ENCODE data around the gene RPL39.
"Not testable (repeated sequence)": the region's sequence is repeated elsewhere in the genome, so short reads cannot be mapped to it uniquely, and the experiment has no call there.

The RPL39 gene

GRCh38 chrX:119817130-119817690, 25.8 kb upstream of the RPL39 start (continued):
- TF ChIP-seq ZNF565 (CRISPR knock-in tag; conservative IDR thresholded peaks at IDR 0.05; ENCODE audit: low read depth), result no peak
- TF ChIP-seq ARNTL (CRISPR knock-in tag; IDR thresholded peaks at IDR 0.05; ENCODE audit: borderline replicate concordance, low read depth), result no peak
- no peak for TF ChIP-seq PATZ1 (CRISPR knock-in tag; IDR thresholded peaks at IDR 0.05; ENCODE audit: borderline replicate concordance)
- no peak for TF ChIP-seq SNAI2 (CRISPR knock-in tag; IDR thresholded peaks at IDR 0.05)

GRCh38 chrX:119816300-119816699, 24.9 kb upstream of the RPL39 start:
- TF ChIP-seq TOX (CRISPR knock-in tag; IDR thresholded peaks at IDR 0.05; ENCODE audit: borderline replicate concordance) (no peak), ZNF70 (CRISPR knock-in tag; IDR thresholded peaks at IDR 0.05) (no peak), RARB (CRISPR knock-in tag; IDR thresholded peaks at IDR 0.05) (no peak), ESRRG (CRISPR knock-in tag; IDR thresholded peaks at IDR 0.05) (no peak), CSRNP3 (CRISPR knock-in tag; IDR thresholded peaks at IDR 0.05) (no peak), ZNF565 (CRISPR knock-in tag; conservative IDR thresholded peaks at IDR 0.05; ENCODE audit: low read depth) (no peak), SNAI2 (CRISPR knock-in tag; IDR thresholded peaks at IDR 0.05) (no peak), BACH2 (CRISPR knock-in tag; IDR thresholded peaks at IDR 0.05; ENCODE audit: borderline replicate concordance) (no peak)
- no peak for ATAC-seq

- no peak for ATAC-seq
- TF ChIP-seq ZFP3 (CRISPR knock-in tag; IDR thresholded peaks at IDR 0.05), result no peak
- no peak for TF ChIP-seq PPARA (CRISPR knock-in tag; IDR thresholded peaks at IDR 0.05; ENCODE audit: borderline replicate concordance)
- no peak for TF ChIP-seq BACH2 (CRISPR knock-in tag; IDR thresholded peaks at IDR 0.05; ENCODE audit: borderline replicate concordance)
- no peak for TF ChIP-seq OSR1 (CRISPR knock-in tag; IDR thresholded peaks at IDR 0.05)
- TF ChIP-seq CSRNP3 (CRISPR knock-in tag; IDR thresholded peaks at IDR 0.05), result no peak
- TF ChIP-seq TOX (CRISPR knock-in tag; IDR thresholded peaks at IDR 0.05; ENCODE audit: borderline replicate concordance), result no peak
- no peak for TF ChIP-seq GLIS3 (CRISPR knock-in tag; IDR thresholded peaks at IDR 0.05)
- TF ChIP-seq CREB5 (CRISPR knock-in tag; IDR thresholded peaks at IDR 0.05; ENCODE audit: low read depth), result no peak
- no peak for TF ChIP-seq ISL1 (CRISPR knock-in tag; IDR thresholded peaks at IDR 0.05)
- TF ChIP-seq PATZ1 (CRISPR knock-in tag; IDR thresholded peaks at IDR 0.05; ENCODE audit: borderline replicate concordance), result no peak
- TF ChIP-seq ZNF565 (CRISPR knock-in tag; conservative IDR thresholded peaks at IDR 0.05; ENCODE audit: low read depth), result no peak
Measured at GRCh38 chrX:119809185-119809666, 17.8 kb upstream of the RPL39 start.

- not testable (repeated sequence) for ATAC-seq
Measured at GRCh38 chrX:119808461-119808860, 17.0 kb upstream of the RPL39 start.

- ATAC-seq, result no peak
- TF ChIP-seq SNAI2 (CRISPR knock-in tag; IDR thresholded peaks at IDR 0.05) (no peak), CREB5 (CRISPR knock-in tag; IDR thresholded peaks at IDR 0.05; ENCODE audit: low read depth) (no peak), ISL1 (CRISPR knock-in tag; IDR thresholded peaks at IDR 0.05) (no peak), TOX (CRISPR knock-in tag; IDR thresholded peaks at IDR 0.05; ENCODE audit: borderline replicate concordance) (no peak), RARB (CRISPR knock-in tag; IDR thresholded peaks at IDR 0.05) (no peak), ARNTL (CRISPR knock-in tag; IDR thresholded peaks at IDR 0.05; ENCODE audit: borderline replicate concordance, low read depth) (no peak), GLIS3 (CRISPR knock-in tag; IDR thresholded peaks at IDR 0.05) (no peak), CSDC2 (CRISPR knock-in tag; IDR thresholded peaks at IDR 0.05) (no peak), ZNF8 (CRISPR knock-in tag; IDR thresholded peaks at IDR 0.05) (no peak), OSR1 (CRISPR knock-in tag; IDR thresholded peaks at IDR 0.05) (no peak), PATZ1 (CRISPR knock-in tag; IDR thresholded peaks at IDR 0.05; ENCODE audit: borderline replicate concordance) (no peak), ZFP3 (CRISPR knock-in tag; IDR thresholded peaks at IDR 0.05) (no peak), ESRRG (CRISPR knock-in tag; IDR thresholded peaks at IDR 0.05) (no peak)
Measured at GRCh38 chrX:119802546-119802945, 11.1 kb upstream of the RPL39 start.

Data from SK-N-SH treated with all-trans-retinoic acid at 6 μM for 48 hours (cell line).